Activated CD4-positive, alpha-beta T cell treated with anti-CD3 and anti-CD28 coated beads for 24 hours (primary cell): ENCODE data around the gene PADI3.
A peak's percentile ranks its signal among the peaks of the same experiment; 100 is the strongest.

Experiments
- DNase-seq, 2 donors: peaks; one replicate each; pipeline ENCODE4 v3.0.0-alpha.2; 2020; ENCODE audit warnings: low read depth in 2 of 2

The PADI3 gene

GRCh38 chr1:17214876-17215544, 33.9 kb upstream of the PADI3 start:
- no peak for DNase-seq

DNA sequence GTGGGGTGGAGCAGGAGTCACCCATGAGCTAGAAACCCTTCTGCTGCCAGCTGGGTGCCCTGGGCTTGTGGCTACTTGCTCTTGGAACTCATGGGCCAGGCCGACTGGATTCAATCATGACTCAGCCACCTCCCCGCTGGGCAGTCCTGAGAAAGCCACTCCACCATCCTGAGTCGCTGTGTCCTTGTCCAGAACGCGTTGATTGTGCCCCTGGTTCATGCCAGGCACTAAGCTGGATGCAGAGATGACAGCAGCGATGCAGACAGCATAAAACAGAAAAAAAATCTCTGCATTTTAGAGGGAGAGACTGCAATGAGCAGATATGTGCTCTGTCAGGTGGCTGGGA, 33.4 kb upstream of the PADI3 start:
- DNase-seq: no peak

GRCh38 chr1:17216078-17216477, 32.8 kb upstream of the PADI3 start:
- no peak for DNase-seq

GRCh38 chr1:17217607-17218006, 31.3 kb upstream of the PADI3 start:
- no peak for DNase-seq

DNA sequence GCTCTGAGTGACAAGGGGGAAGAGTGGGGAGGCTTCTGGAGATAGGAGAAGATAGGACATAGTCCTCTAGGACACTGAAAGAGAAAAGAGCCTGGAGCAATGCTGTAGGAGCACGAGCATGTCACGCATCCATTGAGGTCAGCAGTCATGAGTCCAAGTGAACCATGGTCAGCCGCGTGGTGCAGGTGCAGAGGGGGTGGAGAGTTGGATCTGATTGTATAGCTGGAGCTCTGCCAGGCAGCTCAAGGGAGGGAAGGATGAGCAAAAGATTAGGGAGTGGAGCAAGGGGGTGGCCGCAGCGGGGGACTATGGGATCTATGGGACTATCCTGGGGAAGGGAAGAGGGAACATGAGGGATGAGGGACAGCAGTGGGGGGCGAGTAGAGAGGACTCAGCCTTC, 30.0 kb upstream of the PADI3 start:
- no peak for DNase-seq

DNA sequence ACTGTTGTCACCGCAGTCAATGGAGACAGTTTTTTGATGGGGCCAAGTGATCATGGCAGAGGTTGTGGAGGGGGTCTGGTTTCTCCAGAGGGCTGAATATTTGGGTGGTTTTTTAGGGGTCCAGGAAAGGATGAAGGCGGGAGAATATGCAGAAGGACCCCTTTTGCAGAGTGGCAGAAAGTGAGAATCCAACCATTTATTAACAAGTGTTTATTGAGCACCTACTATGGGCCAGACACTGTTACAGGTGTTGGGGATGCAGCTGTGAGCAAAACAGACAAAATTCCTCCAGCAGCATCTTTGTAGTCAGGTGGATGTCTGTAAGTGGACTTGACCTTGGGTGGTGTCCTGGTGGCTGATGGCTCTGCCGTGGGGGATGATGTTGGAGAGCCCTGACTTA, 28.6 kb upstream of the PADI3 start:
- DNase-seq: no peak

GRCh38 chr1:17222557-17222956, 26.3 kb upstream of the PADI3 start:
- DNase-seq: no peak

GRCh38 chr1:17224434-17224833, 24.5 kb upstream of the PADI3 start:
- DNase-seq: no peak

GRCh38 chr1:17225140-17225539, 23.8 kb upstream of the PADI3 start:
- DNase-seq: no peak

DNA sequence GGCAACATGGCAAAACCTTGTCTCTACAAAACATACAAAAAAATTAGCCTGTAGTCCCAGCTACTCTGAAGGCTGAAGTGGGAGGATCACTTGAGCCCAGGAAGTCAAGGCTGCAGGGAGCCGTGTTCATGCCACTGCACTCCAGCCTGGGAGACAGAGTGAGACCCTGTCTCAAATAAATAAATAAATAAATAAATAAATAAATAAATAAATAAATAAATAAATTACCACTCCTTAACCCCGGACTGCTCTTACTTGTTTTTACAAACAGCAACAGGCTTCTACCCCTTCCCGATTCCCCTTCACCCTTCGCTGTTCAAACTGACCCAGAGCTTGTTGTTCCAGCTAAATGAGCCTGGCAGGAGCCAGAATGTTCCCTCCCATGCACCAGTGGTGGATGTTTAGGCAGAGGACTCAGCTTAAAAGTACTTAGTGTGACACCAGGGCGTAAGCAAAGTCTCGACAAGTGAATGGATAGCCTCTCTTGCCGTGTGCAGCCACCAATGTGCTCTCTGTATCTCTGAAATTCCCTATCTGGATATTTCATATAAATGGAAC, 21.5 kb upstream of the PADI3 start:
- DNase-seq: no peak

- DNase-seq: no peak
Observed at GRCh38 chr1:17228619-17229018, 20.3 kb upstream of the PADI3 start.

- no peak for DNase-seq
Observed at GRCh38 chr1:17229379-17229778, 19.5 kb upstream of the PADI3 start.

DNA sequence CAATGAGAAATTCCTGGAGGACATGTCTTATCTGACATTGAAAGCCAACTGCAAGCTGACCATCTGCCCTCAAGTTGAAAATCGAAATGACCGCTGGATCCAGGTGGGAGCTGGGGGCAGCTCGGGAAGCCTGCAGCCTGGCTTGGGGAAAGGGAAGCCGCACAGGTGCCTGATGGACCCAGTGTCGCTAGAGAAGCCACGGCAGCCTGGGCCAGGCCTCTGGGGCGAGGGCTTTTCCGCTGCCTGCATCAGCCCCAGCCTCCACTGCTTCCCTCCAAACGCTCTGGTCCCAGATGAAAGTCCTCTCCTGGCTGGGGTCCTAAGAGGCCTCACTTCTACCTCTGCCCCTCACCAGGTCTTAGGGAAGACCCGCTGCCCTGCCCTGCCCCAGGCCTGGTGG, 18.8 kb upstream of the PADI3 start:
- no peak for DNase-seq

DNA sequence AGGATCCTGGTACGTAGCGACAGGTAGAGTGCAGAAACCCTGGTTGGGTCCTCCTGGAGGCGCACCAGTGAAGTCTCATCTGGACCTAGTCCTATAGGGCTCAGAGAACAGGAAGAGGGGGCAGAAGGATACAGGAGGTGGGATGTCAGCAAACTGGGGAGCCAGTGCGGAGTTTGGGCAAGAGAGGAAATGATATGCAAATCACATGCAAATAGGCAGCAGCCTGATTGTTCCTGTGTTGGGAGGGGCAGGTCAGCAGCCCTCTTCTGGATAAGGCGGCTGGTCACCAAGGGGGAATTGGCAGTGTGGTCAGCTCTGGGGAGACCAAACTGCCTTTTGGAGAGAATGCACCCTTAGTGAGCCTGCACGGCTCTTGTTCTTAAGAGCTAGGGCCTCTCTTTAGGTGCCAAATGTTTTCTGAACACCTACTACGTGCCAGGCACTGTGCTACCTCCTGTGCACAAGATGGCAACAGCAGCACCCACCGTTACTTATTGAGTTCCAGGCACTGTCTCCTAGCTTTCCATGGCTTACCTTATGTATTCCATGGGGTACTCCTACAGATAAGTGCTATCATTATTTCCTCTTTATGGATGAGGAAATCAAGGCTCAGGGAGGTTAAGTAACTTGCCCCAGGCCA, 18.1 kb upstream of the PADI3 start:
- DNase-seq: no peak

- DNase-seq: no peak
Observed at GRCh38 chr1:17232759-17233661, 15.9 kb upstream of the PADI3 start.

- no peak for DNase-seq
Observed at GRCh38 chr1:17233675-17234320, 15.1 kb upstream of the PADI3 start.

DNA sequence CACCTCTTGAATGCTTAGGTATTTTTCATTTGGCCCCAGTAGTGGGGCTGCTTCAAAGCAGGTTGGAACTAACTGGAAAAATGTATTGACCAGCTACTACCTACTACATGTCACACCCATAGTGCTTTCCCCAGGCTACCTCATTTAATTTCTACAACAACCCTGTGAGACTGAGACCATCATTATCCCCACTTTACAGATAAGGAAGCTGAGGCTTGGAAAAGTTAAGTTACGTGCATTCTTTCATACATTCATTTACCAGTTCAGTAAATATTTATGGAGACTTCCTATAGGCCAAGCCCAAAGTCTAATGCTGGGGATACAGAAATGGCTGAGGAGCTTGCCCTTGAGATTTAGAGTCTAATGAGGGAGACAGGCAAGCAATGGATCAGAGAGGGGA, 14.5 kb upstream of the PADI3 start:
- DNase-seq: no peak

- DNase-seq: no peak
Observed at GRCh38 chr1:17235135-17235885, 13.6 kb upstream of the PADI3 start.

DNA sequence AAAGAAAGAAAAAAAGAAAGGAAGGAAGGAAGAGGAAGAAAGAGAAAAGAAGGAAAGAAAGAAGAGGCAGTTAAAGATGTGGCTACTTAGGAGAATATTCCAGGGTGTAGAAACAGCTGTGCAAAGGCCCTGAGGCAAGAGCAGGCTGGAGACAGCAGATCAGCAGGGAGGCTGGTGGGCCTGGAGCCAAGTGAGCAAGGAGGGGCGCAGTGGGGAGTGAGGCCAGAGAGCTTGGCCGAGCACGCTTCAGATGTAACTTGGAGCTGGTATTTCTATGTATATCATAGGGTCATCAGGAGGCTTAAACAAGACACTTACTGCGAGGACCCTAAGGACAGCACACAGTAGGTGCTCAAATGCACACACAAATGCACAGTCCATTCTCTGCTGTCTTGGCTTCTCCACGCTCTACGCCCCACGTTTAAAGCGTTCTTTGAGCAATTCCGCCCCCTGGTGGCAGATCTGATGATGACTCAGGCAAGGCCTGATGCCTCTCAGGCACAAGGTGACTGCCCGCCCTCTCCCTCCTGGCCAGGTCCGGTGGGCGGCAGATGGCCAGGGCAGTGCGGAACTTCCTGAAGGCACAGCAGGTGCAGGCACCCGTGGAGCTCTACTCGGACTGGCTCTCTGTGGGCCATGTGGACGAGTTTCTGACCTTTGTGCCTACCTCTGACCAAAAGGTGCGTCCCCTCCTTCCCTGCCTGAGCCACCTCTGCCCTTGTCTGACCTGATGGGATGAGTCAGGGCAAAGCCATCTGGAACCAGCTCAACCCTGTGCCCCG, 11.9 kb upstream of the PADI3 start:
- DNase-seq: peak; percentile 88 to 91

DNA sequence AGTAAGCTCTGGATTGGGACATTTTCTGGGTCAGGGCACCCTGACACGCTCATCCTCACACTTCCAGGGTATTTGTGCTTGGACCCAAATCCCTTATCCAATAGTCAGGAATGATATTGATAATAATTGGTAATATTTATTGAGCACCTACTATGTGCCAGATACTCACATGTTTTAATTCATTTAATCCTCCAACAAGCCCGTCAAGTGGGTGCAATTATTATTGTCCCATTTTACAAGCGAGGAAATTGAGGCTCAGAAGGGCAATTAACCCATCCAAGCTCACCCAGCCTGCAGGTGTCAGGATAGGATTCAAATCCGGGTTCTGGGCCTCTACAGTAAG, 11.4 kb upstream of the PADI3 start:
- DNase-seq: no peak

GRCh38 chr1:17239420-17239819, 9.5 kb upstream of the PADI3 start:
- DNase-seq: peak in 1 of 2 donors; percentile 3
